ENCODE results near the gene SLC1A5.

The SLC1A5 gene

DNA sequence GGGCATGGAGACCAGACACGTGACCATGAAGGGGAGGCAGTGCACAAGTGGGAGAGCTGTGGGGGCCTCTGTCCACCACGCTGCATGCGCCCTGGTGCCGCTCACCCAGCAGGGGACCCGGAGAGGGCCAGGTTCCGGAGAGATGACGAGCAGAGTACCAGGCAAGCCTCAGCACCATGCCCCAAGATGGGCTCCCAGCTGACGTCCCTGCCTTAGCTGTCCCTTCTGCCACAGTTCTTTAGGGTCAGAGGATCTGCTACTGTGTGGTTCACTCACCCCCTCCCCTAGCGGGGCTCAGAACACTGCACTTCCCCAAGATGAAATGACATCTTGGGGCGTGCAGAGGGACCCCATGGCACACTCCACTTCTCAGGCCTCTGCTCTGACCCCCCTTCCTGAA is 61.8 kb downstream of the SLC1A5 start:
- no peak for DNase-seq (ENCODE audit: low read depth, low spot score)

DNA sequence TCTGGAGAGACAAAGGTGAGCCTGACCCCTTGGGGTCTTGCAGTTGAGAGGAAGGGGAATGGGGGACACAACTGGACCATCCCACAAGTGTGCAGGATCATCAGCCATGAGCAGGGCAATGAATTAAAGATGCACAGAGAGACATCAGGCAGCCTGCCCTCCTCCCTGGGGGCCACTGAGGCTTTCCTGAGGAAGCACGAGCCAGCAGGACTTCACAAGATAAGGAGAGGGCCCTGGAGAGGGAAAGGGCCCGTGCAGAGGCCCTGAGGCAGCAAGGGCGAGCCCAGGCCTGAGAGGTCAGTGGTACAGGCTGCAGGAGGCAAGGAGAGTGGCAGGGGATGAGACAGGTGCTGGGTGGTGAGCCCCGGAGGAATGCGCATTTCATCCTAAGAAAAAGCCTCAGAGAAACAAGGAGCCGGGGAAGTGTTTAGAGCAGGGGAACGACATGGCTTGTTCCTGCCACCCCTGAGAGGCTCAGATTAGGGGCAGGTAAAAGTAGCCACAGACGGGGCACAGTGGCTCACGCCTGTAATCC is 62.5 kb downstream of the SLC1A5 start:
- DNase-seq (ENCODE audit: low read depth, low spot score), result no peak

DNA sequence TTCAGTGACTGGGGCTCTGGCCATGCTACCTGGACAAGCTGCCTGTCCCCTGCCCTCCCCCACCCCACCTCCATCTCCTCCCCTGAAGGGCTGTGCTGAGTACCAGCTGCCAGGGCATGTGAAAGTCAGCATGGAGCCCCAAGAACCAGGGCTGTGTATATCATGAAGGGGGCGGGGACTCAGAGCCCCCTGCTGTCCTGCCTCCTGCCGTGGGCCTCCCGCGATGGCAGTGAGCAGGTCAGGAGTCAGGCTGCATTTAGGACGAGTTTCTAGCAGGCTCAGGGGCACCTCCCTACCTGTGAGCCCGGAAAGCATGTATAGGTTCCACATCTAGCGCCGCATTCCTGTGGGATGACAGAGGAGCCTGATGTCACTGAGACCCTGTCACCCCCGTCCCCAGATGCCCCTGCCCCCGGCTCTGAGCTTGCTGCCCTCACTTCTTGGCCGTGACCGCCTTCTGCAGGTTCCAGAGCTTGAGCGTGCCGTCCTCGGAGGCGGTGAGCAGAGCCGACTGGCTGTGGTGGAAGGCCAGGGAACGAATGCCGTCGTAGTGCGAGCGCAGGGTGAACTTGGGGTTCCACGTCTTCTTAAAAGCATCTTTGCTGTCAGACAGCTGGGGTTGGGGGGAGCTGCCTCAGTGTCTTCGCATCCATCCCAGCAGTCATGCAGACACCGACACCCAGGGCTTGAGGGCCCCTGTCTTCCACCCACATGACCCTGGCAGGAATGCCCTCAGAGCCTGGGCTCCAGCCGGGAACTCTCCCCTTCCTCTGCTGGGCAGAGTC is 63.2 kb downstream of the SLC1A5 start:
- DNase-seq (ENCODE audit: low read depth, low spot score), result no peak

All from activated CD4-positive, CD25-positive, alpha-beta regulatory T cell treated with anti-CD3 and anti-CD28 coated beads, Interleukin-2, amount 50 U/mL, for 16 hours (primary cell).